Tibial artery (tissue), 4 donors: ENCODE data around the gene RASSF4.
A peak's percentile ranks its signal among the peaks of the same experiment; 100 is the strongest.

Experiments used
- DNase-seq, 2 donors: peaks; one replicate each; pipeline ENCODE4 v3.0.0-alpha.2; 2019
- H3K27ac ChIP-seq, 2 donors: fragments of 200-600 bp; sonication (generic) in 1 of 2; 1 replicate in 1 of 2; 2 replicates in 1 of 2; pipeline ENCODE4 v1.5.1; 2018 to 2019; ENCODE audit warnings: mild to moderate bottlenecking in 1 of 2
- H3K27me3 ChIP-seq, 2 donors: fragments of 200-600 bp; sonication (generic) in 1 of 2; one replicate each; pipeline versions ENCODE4 v1.5.1 to v1.6.0; 2016 to 2019
- H3K36me3 ChIP-seq, 3 donors: fragments of 200-600 bp; sonication (generic) in 2 of 3; one replicate each; pipeline ENCODE4 v1.5.1; 2016 to 2019; ENCODE audit warnings: mild to moderate bottlenecking in 2 of 3
- H3K4me1 ChIP-seq, 4 donors: fragments of 200-600 bp; sonication (generic) in 2 of 4; 1 replicate in 3 of 4; 2 replicates in 1 of 4; pipeline ENCODE4 v1.5.1; 2016 to 2019
- H3K4me3 ChIP-seq, 2 donors: fragments of 200-600 bp; sonication (generic) in 1 of 2; 1 replicate in 1 of 2; 2 replicates in 1 of 2; pipeline ENCODE4 v1.5.1; 2018 to 2019; ENCODE audit warnings: mild to moderate bottlenecking in 2 of 2
- H3K9me3 ChIP-seq, 3 donors: fragments of 200-600 bp; sonication (generic) in 1 of 3; one replicate each; pipeline ENCODE4 v1.5.1; 2016 to 2019
- intact Hi-C: fragments of 100-400 bp; cut with DNase I; formaldehyde crosslinking; loops from one replicate; pipeline ENCODE4 v1.15.0; 2023; ENCODE audit warnings: low total_unique reads
- TF ChIP-seq, protein P1 (sequence below), 2 experiments: fragments of 200-600 bp in 1 of 2; fragments of 450-650 bp in 1 of 2; IDR thresholded peaks; one replicate each; pipeline ENCODE4 v1.5.1; 2017 to 2019; ENCODE audit warnings: antibody characterized with exemption in 2 of 2, mild to moderate bottlenecking in 1 of 2, moderate library complexity in 1 of 2

Gene RASSF4

DNA sequence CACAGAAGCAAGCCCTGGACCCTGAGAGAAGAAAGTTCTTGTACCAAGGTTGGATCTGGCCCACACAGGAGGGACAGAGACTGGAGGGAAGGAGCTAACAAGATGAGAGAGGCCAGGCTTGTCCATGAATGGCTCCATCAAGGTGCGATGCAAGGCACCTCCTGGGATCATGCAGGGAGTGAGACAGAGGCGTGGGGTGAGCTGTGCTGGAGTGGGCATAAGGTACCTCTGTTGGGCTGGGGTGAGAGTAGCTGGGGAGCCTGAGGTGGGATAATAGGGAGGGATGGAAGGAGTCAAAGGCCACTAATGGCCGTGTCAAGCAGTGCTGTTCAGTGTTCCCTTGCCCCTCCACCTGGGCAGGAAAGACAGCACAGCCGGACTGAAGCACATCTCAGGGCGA, 38.5 kb upstream of the RASSF4 start:
- Histone ChIP-seq H3K27me3 (no peaks in the 10 kb centered on the region), H3K27ac (no peak overlapping the region), H3K4me3 (no peak overlapping the region), H3K4me1 (no peaks in the 10 kb centered on the region), H3K36me3 (no peaks in the 10 kb centered on the region), H3K9me3 (no peaks in the 10 kb centered on the region)
- intact Hi-C loops, result no loop called here
- TF ChIP-seq, protein P1, sequence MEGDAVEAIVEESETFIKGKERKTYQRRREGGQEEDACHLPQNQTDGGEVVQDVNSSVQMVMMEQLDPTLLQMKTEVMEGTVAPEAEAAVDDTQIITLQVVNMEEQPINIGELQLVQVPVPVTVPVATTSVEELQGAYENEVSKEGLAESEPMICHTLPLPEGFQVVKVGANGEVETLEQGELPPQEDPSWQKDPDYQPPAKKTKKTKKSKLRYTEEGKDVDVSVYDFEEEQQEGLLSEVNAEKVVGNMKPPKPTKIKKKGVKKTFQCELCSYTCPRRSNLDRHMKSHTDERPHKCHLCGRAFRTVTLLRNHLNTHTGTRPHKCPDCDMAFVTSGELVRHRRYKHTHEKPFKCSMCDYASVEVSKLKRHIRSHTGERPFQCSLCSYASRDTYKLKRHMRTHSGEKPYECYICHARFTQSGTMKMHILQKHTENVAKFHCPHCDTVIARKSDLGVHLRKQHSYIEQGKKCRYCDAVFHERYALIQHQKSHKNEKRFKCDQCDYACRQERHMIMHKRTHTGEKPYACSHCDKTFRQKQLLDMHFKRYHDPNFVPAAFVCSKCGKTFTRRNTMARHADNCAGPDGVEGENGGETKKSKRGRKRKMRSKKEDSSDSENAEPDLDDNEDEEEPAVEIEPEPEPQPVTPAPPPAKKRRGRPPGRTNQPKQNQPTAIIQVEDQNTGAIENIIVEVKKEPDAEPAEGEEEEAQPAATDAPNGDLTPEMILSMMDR (IDR thresholded peaks at IDR 0.05), result no peak
- DNase-seq, result peak in 1 of 2 donors; percentile 32

DNA sequence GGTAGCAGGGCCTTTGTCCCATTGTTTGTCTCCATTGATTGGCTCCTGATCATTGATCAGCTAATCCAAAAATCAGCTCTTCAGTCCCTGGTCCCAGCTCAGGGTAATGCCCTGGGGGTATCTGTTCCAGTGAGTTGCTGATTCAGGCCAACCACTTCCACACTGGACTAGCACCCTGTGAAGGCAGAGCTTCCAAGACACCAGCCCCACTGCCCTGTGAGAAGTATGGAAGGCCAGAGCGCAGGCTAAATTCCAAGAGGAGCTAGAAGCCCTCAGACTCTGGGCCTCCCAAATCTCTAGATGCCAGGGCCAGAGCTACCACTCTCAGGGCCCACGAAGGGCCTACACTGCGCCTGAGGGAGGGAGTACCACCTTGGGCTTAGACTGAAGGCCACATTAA, 38.1 kb upstream of the RASSF4 start:
- DNase-seq, result peak in 1 of 2 donors; percentile 23

DNA sequence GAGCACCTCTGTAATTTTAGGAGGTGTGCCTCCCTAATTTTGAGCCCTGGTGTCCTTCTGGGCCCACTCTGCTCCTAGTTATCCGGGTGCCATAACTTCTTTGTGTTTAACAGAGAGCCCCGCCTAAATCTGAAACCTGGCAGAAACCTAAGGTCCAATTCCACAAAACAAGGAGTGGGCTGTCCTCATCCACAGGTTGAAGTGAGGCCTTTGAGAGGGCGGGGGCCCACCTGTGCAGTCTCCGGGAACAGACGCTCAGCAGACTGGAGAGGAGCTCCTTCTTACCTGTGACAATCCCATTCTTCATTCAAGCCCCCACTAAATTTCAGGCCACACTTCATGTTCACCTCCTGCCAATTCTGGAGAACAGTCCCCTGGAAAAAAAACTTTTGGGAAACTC, 37.6 kb upstream of the RASSF4 start:
- no peaks in the 10 kb centered on the region for H3K27me3 ChIP-seq
- no peaks in the 10 kb centered on the region for H3K36me3 ChIP-seq
- TF ChIP-seq, protein P1 (IDR thresholded peaks at IDR 0.05), result no peak
- no peak overlapping the region for H3K4me3 ChIP-seq
- peak in 1 of 2 donors; percentile 21 for DNase-seq
- intact Hi-C loops, result no loop called here
- no peak overlapping the region for H3K27ac ChIP-seq
- no peaks in the 10 kb centered on the region for H3K4me1 ChIP-seq
- no peaks in the 10 kb centered on the region for H3K9me3 ChIP-seq

More for the DNA sequence above, 38.1 kb upstream of the RASSF4 start:
- Histone ChIP-seq H3K9me3 (no peaks in the 10 kb centered on the region), H3K36me3 (no peaks in the 10 kb centered on the region), H3K27ac (no peak overlapping the region), H3K4me3 (no peak overlapping the region), H3K27me3 (no peaks in the 10 kb centered on the region), H3K4me1 (no peaks in the 10 kb centered on the region)
- TF ChIP-seq, protein P1 (IDR thresholded peaks at IDR 0.05), result no peak
- intact Hi-C loops, result no loop called here

DNA sequence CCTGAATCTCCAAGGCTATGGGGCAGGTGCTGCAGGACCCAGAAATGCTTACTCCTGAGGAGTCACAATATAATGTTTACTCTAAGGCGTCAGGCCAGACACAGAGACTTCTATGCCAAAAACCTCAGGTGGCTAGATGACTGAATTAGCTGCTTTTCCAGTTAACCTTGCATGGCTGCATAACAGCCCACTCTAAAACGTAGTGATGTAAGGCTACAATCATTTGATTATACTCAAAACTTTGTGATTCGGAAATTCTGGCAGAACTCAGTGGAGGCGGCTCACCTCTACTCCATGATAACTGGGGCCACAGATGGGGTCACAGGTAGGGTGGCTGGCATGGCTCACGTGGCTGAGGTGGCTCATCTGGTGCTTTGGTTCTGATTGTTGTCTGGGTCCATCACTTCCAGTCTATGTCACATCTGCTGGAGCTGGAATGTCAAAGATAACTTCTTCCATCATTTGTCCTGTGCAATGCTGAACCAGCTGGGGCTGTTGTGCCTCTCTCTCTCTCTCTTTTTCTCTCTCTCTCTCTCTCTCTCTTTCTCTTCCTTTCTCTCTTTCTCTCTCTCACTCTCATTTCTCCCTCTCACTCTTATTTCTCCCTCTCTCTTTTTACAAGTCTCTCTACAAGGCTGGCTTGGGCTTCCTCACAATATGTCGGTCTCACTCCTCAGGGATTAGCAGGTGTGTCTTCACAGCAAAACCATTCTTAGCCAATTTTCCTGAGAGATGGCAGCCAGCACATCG, 36.6 kb upstream of the RASSF4 start:
- intact Hi-C loops, result no loop called here
- DNase-seq, result peak in 1 of 2 donors; percentile 32

DNA sequence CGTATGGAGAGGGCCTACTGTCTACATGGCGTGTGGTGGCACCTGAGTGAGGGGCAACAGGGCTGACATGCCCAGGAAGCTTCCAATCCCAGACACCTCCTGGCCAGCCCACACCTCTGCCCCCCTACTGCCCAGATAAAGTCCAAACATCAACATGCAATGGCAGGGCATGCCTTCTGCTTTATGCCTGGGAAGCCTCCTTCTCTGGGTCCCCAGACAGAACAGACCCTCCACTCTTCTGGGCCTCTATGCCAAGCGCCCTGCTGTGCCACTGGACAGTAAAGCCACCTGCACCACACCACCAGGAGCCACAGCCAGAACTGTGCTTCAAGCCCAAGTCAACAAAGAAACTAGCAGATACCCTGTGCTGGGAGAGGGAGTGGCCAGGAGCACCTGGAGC, 36.0 kb upstream of the RASSF4 start:
- Histone ChIP-seq H3K4me1 (no peaks in the 10 kb centered on the region), H3K27me3 (no peaks in the 10 kb centered on the region), H3K36me3 (no peaks in the 10 kb centered on the region), H3K27ac (no peak overlapping the region), H3K9me3 (no peaks in the 10 kb centered on the region), H3K4me3 (no peak overlapping the region)
- DNase-seq, result peak in 1 of 2 donors; percentile 33
- intact Hi-C loops, result no loop called here
- TF ChIP-seq, protein P1 (IDR thresholded peaks at IDR 0.05), result no peak

More for the DNA sequence above, 36.6 kb upstream of the RASSF4 start:
- Histone ChIP-seq H3K4me3 (no peak overlapping the region), H3K27ac (no peak overlapping the region), H3K4me1 (no peaks in the 10 kb centered on the region), H3K9me3 (no peaks in the 10 kb centered on the region), H3K36me3 (no peaks in the 10 kb centered on the region), H3K27me3 (no peaks in the 10 kb centered on the region)
- TF ChIP-seq, protein P1 (IDR thresholded peaks at IDR 0.05), result no peak
